Activated CD4-positive, alpha-beta T cell treated with anti-CD3 and anti-CD28 coated beads, Interleukin-2, amount 50 U/mL, for 1 hour (primary cell): ENCODE data around the gene PCED1A.

Source experiments
- DNase-seq: peaks from one replicate; pipeline ENCODE4 v3.0.0-alpha.2; 2020

The PCED1A gene

GRCh38 chr20:2840138-2840966, at the start of gene PCED1A, which contains the start of gene VPS16:
PCED1A (minus strand) TSS chr20:2840655; CDS start chr20:2839912, 743 bp downstream.
VPS16 (plus strand) TSS chr20:2840745; CDS start chr20:2840775, 30 bp downstream.
- peak; percentile 85 for DNase-seq

- DNase-seq, result no peak
These were observed 49.3 kb upstream of the PCED1A start for GRCh38 chr20:2889797-2890196.

GRCh38 chr20:2889209-2889608, 48.8 kb upstream of the PCED1A start:
- DNase-seq, result no peak

- no peak for DNase-seq
These were observed 47.9 kb upstream of the PCED1A start for GRCh38 chr20:2888224-2888955.

GRCh38 chr20:2887715-2888114, 47.3 kb upstream of the PCED1A start:
- DNase-seq, result no peak

- DNase-seq, result no peak
These were observed 43.5 kb upstream of the PCED1A start for GRCh38 chr20:2883726-2884637.

GRCh38 chr20:2880650-2881049, 40.2 kb upstream of the PCED1A start:
- DNase-seq, result no peak

GRCh38 chr20:2879146-2879545, 38.7 kb upstream of the PCED1A start:
- no peak for DNase-seq

GRCh38 chr20:2878515-2878914, 38.1 kb upstream of the PCED1A start:
- DNase-seq, result no peak

- DNase-seq, result no peak
These were observed 35.3 kb upstream of the PCED1A start for GRCh38 chr20:2875690-2876203.

GRCh38 chr20:2874456-2874855, 34.0 kb upstream of the PCED1A start:
- DNase-seq, result no peak

- DNase-seq, result no peak
These were observed 33.2 kb upstream of the PCED1A start for GRCh38 chr20:2873747-2874041.

GRCh38 chr20:2873010-2873746, 32.7 kb upstream of the PCED1A start, which contains the start of gene PTPRA:
PTPRA (plus strand) TSS chr20:2873481; CDS start chr20:2964278, 90,797 bp downstream.
- peak; percentile 91 for DNase-seq

GRCh38 chr20:2872459-2873009, 32.1 kb upstream of the PCED1A start:
- peak; percentile 78 for DNase-seq

- no peak for DNase-seq
These were observed 31.4 kb upstream of the PCED1A start for GRCh38 chr20:2871661-2872458.

- DNase-seq, result no peak
These were observed 30.6 kb upstream of the PCED1A start for GRCh38 chr20:2871111-2871465.

GRCh38 chr20:2869381-2869780, 28.9 kb upstream of the PCED1A start:
- DNase-seq, result no peak

GRCh38 chr20:2867081-2867864, 26.8 kb upstream of the PCED1A start:
- DNase-seq, result no peak

- no peak for DNase-seq
These were observed 25.8 kb upstream of the PCED1A start for GRCh38 chr20:2866236-2866635.

GRCh38 chr20:2865630-2866029, 25.2 kb upstream of the PCED1A start:
- peak; percentile 12 for DNase-seq
